Measurements from ENCODE around the gene URI1.
A peak's percentile ranks its signal among the peaks of the same experiment; 100 is the strongest.
"Not testable (repeated sequence)": the region's sequence is repeated elsewhere in the genome, so short reads cannot be mapped to it uniquely, and the experiment has no call there.

URI1 gene

DNA sequence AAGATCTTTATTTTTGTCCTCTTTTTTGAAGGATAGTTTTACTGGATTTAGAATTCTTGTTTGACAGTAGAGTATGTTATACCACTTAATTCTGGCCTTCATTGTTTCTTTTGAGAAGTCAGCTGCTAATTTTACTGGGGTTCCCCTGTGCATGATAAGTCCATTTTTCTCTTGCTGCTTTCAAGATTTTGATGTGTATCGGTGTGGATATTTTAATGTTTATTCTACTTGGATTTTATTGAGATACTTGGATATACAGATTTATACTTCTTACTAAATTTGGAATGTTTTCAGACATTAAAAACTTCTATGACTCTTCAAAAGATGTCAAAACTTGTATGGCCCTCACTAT lies 86.9 kb downstream of the URI1 start:
- no peak for DNase-seq

DNA sequence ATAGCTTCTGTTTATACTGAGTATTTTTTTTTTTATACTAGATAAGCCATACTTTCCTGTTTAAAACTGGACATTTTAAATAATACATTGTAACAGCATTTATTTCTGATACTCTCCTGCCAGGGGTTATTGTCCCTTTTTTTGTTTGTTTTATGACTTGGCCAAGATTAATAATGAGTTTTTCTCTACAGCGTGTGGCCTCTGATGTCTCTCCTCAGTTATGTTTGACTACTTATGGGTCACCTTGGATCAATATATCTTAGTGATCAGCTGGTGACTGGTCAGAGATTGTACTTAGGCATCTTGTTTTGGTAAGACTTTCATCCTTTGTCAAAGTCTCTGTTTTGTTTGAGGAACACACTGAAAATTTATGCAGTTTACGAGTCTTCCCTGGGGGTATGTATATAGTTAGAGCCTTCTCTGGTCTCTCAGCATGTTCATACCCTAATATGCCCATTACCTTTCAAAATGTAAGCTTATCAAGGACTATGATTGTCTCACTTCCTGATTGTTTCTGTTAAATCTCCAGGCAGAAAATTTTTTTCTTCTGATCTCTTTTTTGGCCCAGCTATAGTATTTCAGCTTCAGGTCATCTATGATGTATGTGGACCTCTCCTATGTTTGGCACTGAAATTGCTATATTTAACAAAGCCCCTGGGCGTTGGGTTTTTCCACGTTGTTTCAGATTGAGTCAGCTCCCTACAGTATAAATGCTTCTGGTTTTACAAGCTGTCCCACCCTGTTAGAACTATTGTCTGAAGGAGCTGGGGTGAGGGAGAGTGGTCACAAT lies 87.9 kb downstream of the URI1 start:
- DNase-seq = peak; percentile 65

DNA sequence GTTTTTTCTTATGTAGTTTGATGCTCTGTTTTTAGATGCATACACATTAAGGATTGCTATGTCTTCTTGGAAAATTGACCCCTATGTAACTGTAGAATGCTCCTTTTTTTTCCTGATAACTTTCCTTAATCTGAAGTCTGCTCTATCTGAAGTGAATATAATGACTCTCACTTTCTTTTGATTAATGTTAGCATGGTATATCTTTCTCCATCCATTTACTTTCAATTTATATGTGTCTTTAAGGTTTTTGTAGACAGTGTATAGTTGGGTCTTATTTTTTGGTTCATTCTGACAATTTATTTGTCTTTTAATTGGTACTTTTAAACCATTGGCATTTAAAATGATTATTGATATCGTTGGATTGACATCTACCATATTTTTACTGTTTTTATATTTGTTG lies 92.3 kb downstream of the URI1 start:
- no peak for DNase-seq

DNA sequence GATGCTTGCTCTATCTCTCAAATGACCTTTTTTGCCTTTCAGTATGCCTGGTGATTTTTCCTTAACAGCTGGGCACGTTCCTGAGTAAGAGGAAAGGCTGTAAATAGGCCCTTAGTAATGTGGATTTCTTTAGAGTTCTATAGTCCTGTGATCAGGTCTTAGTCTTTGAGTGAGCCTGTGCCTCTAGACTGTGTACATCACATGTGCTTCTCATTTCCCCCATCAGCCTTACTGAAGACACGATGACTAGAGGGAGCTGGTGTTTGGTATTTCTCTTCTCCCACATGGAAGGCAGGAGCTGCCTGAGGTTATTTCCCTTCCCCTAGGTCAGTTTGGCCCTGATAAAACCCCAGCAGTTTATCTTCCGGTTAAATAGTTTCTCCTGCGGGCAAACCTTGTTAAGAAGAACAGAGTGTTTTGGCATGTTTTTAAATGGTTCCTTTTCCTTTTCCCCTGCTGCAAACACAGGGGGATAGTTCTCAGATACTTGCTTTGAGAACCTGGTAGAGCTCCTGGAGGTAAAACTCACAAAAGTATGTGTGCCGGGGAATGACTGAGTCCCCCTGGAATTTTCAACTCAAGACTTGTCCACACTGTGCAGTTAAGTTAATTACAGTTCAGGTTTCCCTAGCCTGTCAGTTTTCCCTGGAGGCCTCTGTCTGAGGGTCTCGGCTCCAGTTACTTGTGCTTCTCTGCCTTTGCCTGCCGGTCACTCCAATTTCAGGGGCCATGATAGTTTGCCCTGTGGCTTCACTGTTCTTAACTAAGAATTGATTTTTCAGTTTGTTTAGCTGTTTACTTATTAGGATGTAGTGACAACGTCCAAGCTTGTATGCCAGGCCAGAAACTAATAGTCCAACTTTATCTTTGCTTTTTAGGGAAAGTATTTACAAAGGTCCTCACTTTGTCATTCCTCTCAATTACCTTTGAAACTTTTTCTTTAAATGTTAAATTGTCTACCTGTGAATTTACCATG lies 94.4 kb downstream of the URI1 start:
- no peak for DNase-seq

DNA sequence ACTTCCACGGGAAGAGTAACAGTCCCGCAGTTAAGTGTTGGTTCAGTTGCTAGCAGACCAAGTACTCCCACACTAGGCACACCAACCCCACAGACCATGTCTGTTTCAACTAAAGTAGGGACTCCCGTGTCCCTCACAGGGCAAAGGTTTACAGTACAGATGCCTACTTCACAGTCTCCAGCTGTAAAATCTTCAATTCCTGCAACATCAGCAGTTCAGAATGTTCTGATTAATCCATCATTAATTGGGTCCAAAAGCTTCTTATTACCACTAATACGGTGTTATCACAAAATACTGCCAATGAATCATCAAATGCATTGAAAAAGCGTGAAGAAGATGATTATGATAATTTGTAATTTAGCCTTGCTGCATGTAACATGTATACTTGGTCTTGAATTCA lies 95.8 kb downstream of the URI1 start:
- DNase-seq = no peak

DNA sequence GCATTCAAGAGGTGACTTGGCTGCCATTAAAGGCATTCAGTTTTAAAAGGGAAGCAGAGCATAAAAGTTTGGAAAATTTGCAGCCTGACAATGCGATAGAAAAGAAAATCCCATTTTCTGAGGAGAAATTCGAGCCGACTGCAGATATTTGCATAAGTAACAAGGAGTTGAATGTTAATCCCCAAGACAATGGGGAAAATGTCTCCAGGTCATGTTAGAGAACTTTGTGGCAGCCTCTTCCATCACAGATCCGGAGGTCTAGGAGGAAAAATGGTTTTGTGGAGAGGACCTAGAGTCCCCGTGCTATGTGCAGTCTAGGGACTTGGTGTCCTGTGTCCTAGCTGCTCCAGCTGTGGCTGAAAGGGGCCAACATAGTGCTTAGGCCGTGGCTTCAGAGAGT lies 99.9 kb downstream of the URI1 start:
- DNase-seq = not testable (repeated sequence)

DNA sequence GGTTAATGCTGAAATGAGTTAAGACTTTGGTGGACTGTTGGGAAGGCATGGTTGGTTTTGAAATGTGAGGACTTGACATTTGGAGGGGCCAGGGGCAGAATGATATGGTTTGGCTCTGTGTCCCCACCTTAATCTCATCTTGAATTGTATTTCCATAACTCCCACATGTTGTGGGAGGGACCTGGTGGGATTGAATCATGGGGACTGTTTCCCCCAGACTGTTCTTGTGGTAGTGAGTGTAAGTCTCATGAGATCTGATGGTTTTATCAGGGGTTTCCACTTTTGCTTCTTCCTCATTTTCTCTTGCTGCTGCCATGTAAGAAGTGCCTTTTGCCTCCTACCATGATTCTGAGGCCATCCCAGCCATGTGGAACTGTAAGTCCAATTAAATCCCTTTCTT lies 101.0 kb downstream of the URI1 start:
- not testable (repeated sequence) for DNase-seq

DNA sequence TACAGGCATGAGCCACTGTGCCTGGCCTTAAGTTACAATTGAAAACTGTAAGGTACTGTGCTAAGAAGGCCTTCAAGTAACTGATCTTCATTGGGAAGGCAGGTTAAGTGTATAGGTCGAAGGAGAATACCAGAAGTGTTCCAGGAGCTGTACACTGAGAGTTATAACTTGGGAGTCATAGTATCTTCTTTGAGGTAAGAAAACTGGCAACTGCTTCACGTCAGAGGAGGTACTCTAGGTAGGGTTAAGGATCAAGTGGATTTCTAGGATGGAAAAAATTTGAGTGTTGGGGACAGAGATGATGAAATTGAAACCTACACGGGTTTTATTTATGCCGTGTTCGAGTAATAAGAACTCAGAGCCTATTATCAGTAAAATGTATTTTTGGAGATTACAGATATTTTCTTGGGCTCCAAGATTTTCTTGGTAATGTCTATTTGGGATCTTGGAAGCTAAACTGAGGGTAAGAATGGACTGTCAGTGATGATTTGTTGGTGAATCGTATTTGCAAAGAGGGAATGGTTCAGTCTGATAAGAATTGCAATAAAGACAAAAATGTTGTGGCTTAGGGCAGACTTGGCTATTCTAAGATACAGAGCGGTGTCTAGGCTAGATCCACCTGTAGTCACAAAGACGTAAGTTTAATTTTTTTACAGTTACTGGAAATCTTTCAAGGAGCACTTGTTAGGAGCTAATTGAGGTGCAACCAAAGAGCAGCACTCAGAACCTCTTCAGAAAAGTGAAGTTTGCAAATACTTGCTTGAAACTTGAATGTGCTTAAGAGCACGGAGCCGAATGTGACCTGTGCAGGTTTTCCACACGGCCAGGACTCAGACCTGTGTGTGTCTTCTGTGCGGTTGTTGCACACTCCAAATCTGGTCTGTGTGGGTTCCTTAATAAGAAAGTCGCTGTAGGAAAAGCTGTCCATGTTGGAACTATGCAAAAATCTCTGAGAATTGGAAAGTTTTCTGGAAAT lies 102.5 kb downstream of the URI1 start:
- DNase-seq = no peak

DNA sequence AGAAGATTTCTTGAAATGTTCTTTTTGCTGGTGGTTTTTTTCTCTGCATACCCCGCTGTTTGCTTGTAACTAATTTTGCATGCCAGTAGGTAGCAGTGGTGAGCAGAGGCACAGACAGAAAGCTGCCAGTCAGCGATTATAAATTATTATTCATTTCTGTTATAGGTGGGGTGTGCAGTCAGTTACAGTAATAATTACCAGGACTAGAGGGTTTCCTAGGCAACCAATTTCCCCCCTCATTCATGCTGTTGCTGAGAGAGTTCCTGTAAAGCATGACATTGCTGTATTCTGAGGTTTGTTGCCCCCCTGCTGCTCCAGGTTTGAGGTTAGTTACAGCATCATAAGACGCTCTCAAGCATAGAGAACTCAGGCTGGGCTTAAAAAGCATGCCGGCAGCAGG lies 104.5 kb downstream of the URI1 start:
- DNase-seq = peak; percentile 66

DNA sequence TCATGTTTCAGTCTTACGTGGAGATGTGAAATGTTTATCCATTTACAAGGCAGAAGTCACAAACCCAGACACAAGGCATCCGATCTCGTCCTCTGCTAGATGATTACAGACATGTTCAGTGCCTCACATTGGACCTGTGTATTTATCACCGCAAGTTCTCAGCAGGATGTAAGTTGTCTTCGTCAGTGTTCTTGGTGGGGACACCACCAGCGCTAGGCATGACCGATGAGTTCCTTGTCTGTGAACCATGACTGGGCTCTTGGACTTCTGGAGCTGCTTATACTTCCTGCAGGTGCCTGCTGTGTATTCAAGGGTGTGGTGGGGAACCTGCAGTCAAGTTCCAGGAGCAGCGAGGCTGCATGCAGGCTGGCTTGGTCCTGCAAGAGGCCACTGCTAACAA lies 105.4 kb downstream of the URI1 start:
- DNase-seq = peak; percentile 7

DNA sequence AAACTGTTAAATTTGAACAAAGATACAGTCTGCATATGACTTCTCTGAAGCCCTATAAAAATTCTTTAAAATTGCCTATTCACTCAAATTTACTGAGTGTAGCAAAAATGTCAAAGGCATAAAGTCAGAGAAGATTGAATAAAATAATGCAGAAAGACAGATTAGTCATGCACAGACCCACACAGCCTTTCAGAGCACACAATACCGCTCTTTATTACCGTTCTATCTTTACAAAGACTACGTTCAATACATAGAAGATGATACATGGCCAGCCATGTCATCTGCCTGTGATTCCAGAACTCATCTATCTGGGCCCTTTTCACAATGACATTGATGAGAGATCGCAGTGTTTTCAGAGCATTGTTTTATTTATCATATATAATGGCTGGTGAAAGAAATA lies 107.2 kb downstream of the URI1 start:
- DNase-seq = no peak

DNA sequence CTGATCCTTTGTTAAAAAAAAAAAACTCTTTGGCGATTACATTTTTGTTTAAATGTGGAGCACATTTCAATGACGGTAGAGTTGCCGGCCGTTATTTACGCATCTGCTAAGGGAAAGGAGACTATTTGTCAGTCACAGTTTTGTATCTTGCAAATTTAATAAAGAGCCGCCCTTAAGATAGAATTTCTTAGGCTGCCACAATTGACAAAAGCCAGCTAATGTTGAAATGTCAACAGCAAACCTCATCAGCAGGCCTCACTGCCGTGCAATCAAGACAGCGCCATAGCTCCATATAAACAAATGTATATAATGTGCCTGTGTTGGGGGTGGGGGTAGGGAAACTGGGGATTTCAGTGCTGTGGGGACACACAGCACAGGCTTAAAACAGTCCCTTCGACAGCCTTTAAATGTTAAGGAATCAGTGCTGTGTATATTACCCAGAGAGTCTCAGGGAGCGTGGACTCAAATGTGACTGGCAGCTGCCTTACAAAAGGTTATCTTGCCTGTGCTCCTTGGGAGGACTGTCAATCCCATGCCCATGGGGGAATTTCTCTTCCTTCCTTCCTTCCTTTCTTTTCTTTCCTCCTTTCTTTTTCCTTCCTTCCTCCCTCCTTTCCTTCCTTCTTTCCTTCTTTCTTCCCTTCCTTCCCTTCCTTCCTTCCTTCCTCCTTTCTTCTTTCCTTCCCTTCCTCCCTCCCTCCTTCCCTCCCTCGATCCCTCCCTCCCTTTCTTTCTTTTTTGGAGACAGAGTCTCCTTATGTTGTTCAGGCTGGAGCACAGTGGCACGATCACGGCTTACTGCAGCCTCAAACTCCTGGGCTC lies 108.0 kb downstream of the URI1 start:
- DNase-seq = no peak

DNA sequence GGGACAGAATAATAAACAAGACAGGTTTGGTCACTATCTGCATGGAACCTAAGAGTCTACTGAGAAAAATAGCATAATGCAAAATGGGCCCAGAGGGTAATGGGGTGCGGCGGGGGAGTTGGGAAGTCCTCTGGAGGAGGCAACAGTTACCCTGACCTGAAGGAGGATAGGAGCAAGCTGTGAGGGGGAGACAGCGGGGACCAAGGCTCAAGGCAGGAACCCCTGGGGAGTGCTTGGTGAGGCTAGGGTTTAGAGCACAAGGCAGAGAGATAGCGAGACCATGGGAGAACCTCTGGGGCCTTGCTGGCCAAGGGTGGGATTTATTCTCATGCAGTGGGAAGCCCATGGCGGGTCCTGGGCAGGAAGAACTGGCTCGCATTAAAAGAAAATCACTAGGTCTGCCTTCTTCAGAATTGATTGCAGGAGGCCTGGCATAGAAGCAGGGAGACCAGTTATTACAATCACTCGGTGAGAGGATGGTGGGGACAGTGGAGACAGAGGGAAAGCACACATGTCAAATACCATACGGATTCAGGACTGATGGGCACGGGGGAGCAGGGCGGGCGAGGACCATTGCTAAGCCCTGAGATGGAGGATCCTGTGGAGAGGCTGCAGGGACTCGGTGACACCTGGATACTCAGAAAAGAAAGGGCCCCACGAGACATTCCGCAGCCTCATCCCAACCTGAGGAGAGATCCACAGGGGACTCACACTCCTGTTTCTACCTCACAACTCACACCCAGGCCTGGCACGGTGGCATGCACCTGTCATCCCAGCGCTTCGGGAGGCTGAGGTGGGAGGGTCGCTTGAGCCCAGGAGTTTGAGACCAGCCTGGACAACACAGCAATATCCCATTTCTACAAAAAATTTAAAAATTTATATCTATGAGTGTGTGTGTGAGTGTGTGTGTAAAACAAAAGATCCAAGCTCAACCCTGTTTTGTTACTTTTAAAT lies 110.4 kb downstream of the URI1 start:
- no peak for DNase-seq

DNA sequence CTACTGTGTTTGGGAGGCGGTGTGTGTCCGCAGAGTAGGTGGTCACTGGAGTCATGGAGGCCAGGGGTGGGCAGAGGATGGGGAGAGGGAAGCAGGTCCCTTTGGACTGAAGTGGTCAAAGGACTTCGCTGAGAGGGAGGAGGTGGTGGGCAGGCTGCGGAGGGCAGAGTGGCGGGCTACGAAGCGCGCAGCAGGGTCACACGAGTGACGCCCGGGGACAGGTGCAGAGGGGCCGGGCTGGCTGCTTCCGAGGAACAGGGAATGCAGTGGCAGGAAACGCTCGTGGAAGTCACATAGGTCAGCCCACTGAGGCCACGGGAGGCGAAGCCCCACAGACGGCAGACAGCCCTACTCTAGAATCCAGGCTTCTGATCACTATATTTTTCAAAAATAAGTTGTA lies 111.5 kb downstream of the URI1 start:
- no peak for DNase-seq

DNA sequence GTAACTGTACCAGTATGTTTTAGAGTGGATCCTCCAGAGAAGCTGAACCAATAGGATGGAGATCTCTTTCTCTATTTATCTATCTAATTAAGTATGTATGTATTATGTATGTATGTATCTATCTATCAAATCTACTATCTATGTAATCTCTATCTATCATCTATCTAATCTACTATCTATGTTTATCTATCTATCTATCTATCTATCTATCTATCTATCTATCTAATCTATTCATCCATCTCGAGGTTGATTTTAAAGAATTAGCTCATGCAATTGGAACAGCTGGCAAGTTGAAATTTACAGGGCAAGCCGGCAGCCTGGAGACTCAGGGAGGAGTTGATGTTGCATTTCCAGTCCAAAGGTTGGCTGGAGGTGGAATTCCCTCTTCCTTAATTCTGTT lies 112.2 kb downstream of the URI1 start:
- DNase-seq = no peak

DNA sequence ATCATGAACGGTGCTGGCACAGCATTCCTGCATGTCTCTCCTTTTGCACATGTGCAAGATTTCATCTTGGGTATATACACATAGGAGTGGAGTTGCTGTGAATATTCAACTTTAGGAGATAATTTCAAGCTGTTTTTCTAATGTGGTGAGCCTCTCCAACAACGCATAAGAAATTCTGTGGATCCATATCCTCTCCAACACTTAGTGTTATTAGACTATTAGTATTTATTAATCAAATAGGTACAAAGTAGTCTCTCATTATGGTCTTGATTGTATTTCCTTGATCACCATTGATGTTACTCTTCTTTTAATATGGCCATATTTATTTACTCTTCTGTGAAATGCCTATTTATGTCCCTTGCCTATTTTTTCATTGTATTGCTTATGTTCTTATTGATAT lies 114.5 kb downstream of the URI1 start:
- DNase-seq = no peak

DNA sequence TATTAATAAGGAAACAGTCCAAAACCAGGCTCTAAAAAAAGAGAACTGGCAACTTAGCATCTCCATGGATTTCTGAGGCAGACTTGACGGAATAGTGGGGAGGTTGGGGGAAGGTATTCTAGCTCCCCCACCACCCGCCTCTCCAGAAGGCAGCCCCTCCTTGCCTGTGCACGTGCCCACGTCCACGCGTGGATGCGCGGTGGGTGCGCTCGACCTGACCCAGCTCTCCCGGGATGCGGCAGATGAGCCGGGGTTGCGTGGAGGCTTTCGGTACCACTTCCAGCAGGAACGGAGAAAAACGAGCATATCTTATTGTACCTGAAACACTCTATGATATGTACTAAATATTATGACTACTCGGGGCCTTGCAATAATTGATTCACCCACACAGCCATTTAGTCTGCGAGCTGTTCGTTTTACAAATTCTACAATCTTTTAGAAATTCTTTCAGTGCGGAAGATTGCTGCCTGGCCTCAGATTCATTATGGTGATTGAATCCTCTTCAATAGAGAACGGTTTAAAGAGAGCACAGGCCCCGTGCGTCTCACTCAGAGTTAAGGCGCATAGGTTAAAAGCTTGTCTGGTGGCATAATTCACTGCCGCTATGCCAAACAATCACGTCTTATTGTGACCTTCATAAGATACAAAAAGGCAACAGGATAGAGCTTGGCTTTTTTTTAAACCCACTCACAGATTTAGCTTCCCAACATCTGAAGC lies 117.9 kb downstream of the URI1 start:
- DNase-seq = no peak

DNA sequence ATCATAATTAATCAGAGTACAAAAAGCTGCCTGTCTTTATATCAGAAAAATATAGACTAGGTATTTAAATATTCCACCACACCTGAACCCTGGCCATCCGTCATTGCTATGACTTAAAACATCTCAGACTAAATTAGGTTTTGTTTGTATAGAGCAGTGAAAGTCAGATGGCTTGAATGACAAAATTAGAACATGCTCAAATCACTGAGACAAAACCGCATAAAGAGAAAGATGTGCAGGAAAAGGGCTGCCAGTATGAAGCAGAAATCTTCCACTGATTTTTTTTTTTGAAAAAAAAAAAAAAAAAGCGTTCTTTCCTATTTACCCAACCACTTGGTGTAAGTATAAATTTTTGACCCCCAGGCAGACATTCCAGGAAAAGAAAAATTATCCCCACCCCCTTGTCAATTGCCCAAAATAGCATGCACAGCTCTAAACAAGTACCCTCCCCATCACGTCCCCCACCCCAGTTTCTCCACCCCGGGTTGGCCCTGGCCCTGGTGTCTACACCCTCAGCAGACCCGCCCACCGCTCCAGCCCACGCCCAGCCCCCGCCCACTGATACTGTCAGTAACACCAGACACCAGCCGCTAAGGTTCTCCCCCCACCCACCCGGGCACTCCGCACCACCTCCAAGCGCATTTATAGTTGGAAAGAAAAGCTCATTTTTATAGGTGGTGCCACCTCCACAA lies 118.6 kb downstream of the URI1 start:
- DNase-seq = no peak
